GM13977 (cell line): ENCODE results near the gene ASAP3.

Experiments
- DNase-seq: peaks from one replicate; pipeline ENCODE4 v3.0.0; 2012; ENCODE audit warnings: low spot score
- in situ Hi-C: fragments of 300-500 bp; cut with MboI; formaldehyde crosslinking; loops from one replicate; pipeline ENCODE4 v1.12.0; 2022; ENCODE audit warnings: low sequenced_read_pairs, low pct_unique_long_range_greater_than_20kb, mixed read lengths, inconsistent platforms; ENCODE audit not compliant: unreplicated experiment
- TF ChIP-seq, protein P1 (sequence below): IDR thresholded peaks from 2 replicates; pipeline ENCODE4 v1.5.1; 2012; ENCODE audit warnings: mild to moderate bottlenecking, control low read depth; ENCODE audit not compliant: insufficient read depth; ENCODE audit errors: extremely low read depth, missing control alignments

The ASAP3 gene

DNA sequence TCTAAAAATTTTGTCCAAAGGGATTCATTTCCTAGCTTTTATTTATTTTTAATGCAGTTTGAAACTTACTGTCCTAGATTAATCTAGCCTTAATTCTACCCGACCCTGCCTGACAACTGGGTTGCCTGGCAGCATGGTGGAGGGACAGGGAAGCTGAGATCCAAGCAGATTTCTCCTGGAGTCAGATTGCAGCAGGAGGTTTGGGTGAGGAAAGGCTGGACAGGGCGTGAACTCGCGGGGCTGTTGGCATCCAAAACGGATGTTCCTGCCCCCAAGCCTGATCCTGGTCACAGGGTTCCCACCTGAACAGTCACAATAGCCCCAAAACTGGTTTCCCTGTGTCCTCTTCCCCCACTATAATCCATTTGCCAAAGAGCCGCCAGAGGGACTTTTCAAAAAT is 82.7 kb downstream of the ASAP3 start:
- TF ChIP-seq, protein P1, sequence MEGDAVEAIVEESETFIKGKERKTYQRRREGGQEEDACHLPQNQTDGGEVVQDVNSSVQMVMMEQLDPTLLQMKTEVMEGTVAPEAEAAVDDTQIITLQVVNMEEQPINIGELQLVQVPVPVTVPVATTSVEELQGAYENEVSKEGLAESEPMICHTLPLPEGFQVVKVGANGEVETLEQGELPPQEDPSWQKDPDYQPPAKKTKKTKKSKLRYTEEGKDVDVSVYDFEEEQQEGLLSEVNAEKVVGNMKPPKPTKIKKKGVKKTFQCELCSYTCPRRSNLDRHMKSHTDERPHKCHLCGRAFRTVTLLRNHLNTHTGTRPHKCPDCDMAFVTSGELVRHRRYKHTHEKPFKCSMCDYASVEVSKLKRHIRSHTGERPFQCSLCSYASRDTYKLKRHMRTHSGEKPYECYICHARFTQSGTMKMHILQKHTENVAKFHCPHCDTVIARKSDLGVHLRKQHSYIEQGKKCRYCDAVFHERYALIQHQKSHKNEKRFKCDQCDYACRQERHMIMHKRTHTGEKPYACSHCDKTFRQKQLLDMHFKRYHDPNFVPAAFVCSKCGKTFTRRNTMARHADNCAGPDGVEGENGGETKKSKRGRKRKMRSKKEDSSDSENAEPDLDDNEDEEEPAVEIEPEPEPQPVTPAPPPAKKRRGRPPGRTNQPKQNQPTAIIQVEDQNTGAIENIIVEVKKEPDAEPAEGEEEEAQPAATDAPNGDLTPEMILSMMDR, result no peak
- in situ Hi-C loops, result no loop called here
- no peak for DNase-seq

DNA sequence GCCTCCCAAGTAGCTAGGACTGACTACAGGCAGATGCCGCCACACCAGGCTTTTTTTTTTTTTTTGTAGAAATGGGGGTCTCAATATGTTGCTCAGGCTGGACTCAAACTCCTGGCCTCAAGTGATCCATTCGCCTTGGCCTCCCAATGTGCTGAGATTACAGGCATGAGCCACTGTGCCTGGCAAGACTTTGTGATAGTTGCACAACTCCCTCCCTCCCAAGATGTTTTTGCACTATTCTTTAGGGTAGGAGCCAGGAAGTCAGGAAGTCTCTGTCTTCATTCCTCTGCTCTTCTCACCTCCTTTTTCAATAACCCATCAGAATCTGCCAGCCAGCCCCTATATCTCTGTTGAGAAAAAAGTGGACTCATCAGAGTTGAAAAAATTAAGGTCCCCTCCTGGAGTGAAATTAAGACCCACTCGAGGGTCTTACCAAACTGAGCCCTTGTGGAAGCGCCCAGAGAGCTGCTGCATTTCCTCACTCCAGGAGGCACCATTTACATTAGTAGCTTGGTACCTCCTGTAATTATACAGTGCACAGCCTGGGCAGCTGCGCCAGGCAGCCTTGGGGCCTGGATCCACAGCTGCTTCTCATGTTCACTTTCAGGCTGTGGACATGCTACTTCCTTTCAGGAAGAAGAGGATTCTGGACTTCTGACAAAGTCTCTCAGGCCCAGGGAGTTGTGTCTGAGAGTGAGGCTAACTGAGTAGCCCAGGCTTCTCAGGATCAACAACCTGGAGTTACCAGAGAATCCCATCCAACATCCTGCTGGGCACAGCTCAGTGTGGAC is 83.5 kb downstream of the ASAP3 start:
- in situ Hi-C loops, result no loop called here
- TF ChIP-seq, protein P1, result no peak
- DNase-seq, result no peak

DNA sequence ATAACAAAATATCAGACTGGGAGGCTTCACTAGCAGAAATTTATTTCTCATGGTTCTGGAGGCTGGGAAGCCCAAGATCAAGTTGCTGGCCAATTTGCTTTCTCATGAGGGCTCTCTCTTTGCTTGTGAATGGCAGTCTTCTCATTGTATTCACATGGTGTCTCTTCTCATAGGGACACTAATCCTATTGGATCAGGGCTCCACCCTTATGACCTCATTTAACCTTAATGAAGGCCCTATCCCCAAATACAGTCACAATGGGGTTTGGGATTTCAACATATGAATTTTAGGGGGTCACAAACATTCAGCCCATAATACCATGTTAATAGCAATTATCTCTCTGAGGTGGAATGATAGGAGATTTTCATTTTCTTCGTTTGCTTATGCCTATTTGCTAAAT is 84.8 kb downstream of the ASAP3 start:
- TF ChIP-seq, protein P1, result no peak
- in situ Hi-C loops, result no loop called here
- DNase-seq, result no peak

DNA sequence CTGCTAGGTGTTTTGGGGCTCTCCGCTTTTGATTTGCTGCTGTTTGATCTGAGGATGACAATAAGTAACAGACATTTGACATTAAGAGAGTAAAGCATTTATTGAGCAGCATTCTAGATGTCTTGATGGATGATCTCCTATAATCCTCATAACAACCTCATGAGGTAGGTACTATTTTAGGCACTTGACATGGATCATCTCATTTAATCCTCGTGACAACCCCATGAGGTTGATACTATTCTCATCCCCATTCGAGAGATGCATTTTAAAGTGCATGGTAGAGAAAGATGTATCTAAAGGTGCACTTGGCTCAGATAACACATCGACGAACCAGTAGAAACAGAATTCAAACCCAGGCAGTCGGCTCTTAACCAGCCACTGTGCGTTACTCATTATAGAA is 86.1 kb downstream of the ASAP3 start:
- TF ChIP-seq, protein P1, result no peak
- DNase-seq, result no peak
- in situ Hi-C loops, result no loop called here

DNA sequence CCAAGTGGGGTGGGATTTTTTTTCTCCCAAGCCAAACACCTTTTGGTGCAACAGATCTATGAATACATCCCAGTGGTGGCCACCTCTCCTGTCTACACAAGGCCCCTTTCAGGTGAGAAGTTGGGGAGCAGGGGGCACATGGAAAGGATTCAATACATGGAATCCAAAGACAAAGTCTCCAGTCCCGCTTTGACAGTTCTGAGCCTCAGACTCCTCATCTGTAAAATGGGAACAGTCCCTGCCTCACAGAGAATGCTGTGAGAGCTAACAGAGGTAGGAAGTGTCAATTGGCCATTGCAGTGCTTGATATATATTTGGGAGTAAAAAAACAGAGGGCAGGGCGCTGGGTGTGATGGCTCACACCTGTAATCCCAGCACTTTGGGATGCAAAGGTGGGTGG is 87.6 kb downstream of the ASAP3 start:
- TF ChIP-seq, protein P1, result no peak
- DNase-seq, result no peak
- in situ Hi-C loops, result no loop called here

DNA sequence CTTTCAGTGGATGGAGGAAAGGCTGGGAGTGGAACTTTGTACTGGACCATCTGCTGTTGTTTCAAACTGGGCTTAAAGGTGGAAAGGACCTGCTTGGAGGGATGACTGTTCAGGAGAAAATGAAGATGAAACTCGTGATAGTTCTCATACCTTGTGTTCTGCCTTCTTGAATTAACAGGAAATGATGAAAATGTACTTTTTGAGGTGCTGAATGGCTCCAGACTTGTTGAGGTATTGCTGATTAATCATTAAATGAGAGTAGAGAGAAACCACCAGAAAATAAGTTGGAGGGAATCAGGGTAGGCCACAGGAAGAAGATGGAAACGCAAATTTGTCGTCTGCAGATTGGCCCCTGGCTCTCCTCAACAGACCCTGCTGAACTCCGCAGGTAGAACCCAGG is 88.1 kb downstream of the ASAP3 start:
- in situ Hi-C loops, result no loop called here
- no peak for DNase-seq
- TF ChIP-seq, protein P1, result no peak
